Measurements from ENCODE around the gene KLHL1. TPM values are rescaled to one million over a fixed set of nuclear protein-coding genes. Genes with fewer than 3 reads are reported as not detected.

The KLHL1 gene
- total RNA-seq, 1 donor from 2014 or later, result not detected

GRCh38 chr13:69828527-69828926 lies 279.7 kb downstream of the KLHL1 start:
- H2AFZ ChIP-seq (replicated peaks), result peak overlapping the region; percentile 63
- H3K36me3 ChIP-seq, result no peaks in the 10 kb centered on the region
- H3K4me1 ChIP-seq, result no peaks in the 10 kb centered on the region
- Mint-ChIP-seq H3K36me3 (no peaks in the 10 kb centered on the region), H3K9me3 (no peaks in the 10 kb centered on the region), H3K27me3 (ENCODE audit: insufficient read depth, low read depth) (no peaks in the 10 kb centered on the region), H3K27ac (no peak overlapping the region), H3K4me3 (no peak overlapping the region), H3K4me1 (no peaks in the 10 kb centered on the region)
- H3F3A ChIP-seq (ENCODE audit: low read depth), result no peaks in the 10 kb centered on the region
- TF ChIP-seq CTCF (IDR thresholded peaks at IDR 0.05), result no peak
- no peak for TF ChIP-seq EZH2phosphoT487 (IDR thresholded peaks at IDR 0.05)
- no peak for TF ChIP-seq EZH2 (IDR thresholded peaks at IDR 0.05)
- no peak overlapping the region for H3K9ac ChIP-seq
- H3K4me3 ChIP-seq, result no peak overlapping the region
- no peak for DNase-seq (ENCODE audit: low spot score)
- H3K27me3 ChIP-seq, result no peaks in the 10 kb centered on the region
- H3K4me2 ChIP-seq, result no peak overlapping the region
- no peak overlapping the region for H3K27ac ChIP-seq
- H3K9me3 ChIP-seq (ENCODE audit: low read depth), result no peaks in the 10 kb centered on the region
- H3K79me2 ChIP-seq (ENCODE audit: low read depth), result no peaks in the 10 kb centered on the region
- no peaks in the 10 kb centered on the region for H4K20me1 ChIP-seq (ENCODE audit: low read depth)

GRCh38 chr13:69820180-69820579 lies 288.1 kb downstream of the KLHL1 start:
- Histone ChIP-seq H3K4me1 (no peaks in the 10 kb centered on the region), H3F3A (ENCODE audit: low read depth) (no peaks in the 10 kb centered on the region), H3K27me3 (no peaks in the 10 kb centered on the region), H3K9ac (no peak overlapping the region), H3K79me2 (ENCODE audit: low read depth) (no peaks in the 10 kb centered on the region), H3K4me3 (no peak overlapping the region), H2AFZ (replicated peaks) (no peak overlapping the region), H3K4me2 (no peak overlapping the region), H3K27ac (no peak overlapping the region), H4K20me1 (ENCODE audit: low read depth) (no peaks in the 10 kb centered on the region), H3K36me3 (no peaks in the 10 kb centered on the region), H3K9me3 (ENCODE audit: low read depth) (no peaks in the 10 kb centered on the region)
- H3K27me3 Mint-ChIP-seq (ENCODE audit: insufficient read depth, low read depth), result peaks cover 6% of the 10 kb centered on the region
- no peak for DNase-seq (ENCODE audit: low spot score)
- TF ChIP-seq EZH2phosphoT487 (IDR thresholded peaks at IDR 0.05), result no peak
- no peak for TF ChIP-seq CTCF (IDR thresholded peaks at IDR 0.05)
- no peak for TF ChIP-seq EZH2 (IDR thresholded peaks at IDR 0.05)
- no peaks in the 10 kb centered on the region for H3K36me3 Mint-ChIP-seq
- H3K27ac Mint-ChIP-seq, result no peak overlapping the region
- no peak overlapping the region for H3K4me3 Mint-ChIP-seq
- H3K9me3 Mint-ChIP-seq, result no peaks in the 10 kb centered on the region
- peaks cover 11% of the 10 kb centered on the region for H3K4me1 Mint-ChIP-seq

GRCh38 chr13:69817333-69817869 lies 290.9 kb downstream of the KLHL1 start:
- Histone ChIP-seq H2AFZ (replicated peaks) (no peak overlapping the region), H3K27me3 (no peaks in the 10 kb centered on the region), H3K4me1 (no peaks in the 10 kb centered on the region), H3K79me2 (ENCODE audit: low read depth) (no peaks in the 10 kb centered on the region), H3K4me3 (no peak overlapping the region), H3K36me3 (no peaks in the 10 kb centered on the region), H4K20me1 (ENCODE audit: low read depth) (no peaks in the 10 kb centered on the region), H3K9me3 (ENCODE audit: low read depth) (no peaks in the 10 kb centered on the region), H3K4me2 (no peak overlapping the region), H3K27ac (no peak overlapping the region), H3K9ac (no peak overlapping the region), H3F3A (ENCODE audit: low read depth) (no peaks in the 10 kb centered on the region)
- Mint-ChIP-seq H3K4me1 (peaks cover 11% of the 10 kb centered on the region), H3K36me3 (no peaks in the 10 kb centered on the region), H3K9me3 (peaks cover 14% of the 10 kb centered on the region), H3K27me3 (ENCODE audit: insufficient read depth, low read depth) (peaks cover 10% of the 10 kb centered on the region), H3K4me3 (no peak overlapping the region), H3K27ac (no peak overlapping the region)
- DNase-seq (ENCODE audit: low spot score), result no peak
- TF ChIP-seq CTCF (IDR thresholded peaks at IDR 0.05) (no peak), EZH2 (IDR thresholded peaks at IDR 0.05) (no peak), EZH2phosphoT487 (IDR thresholded peaks at IDR 0.05) (no peak)

Data from neural progenitor cell (in vitro differentiated cells).